OCI-LY7 (cell line): ENCODE data around the gene MRPS25.

Experiments used
- CTCF ChIP-seq: fragments of 200-600 bp; sonication (generic); conservative IDR thresholded peaks from 2 replicates; pipeline ENCODE4 v1.5.1; 2014; ENCODE audit warnings: mild to moderate bottlenecking, antibody characterized with exemption, low read length, moderate library complexity, mixed read lengths
- EZH2phosphoT487 ChIP-seq: fragments of 200-600 bp; sonication (generic); IDR thresholded peaks from 2 replicates; pipeline ENCODE4 v1.6.1; 2018; ENCODE audit warnings: low read depth, borderline replicate concordance, mild to moderate bottlenecking, mixed run types, antibody characterized with exemption, low read length, moderate library complexity, mixed read lengths

- TF ChIP-seq CTCF: no peak
- TF ChIP-seq EZH2phosphoT487: no peak
Measured at GRCh38 chr3:15053541-15053940, 11.6 kb downstream of the MRPS25 start.
